Dedifferentiated amniotic fluid mesenchymal stem cell (primary cell): ENCODE measurements around the gene TRMT44.
A peak's percentile ranks its signal among the peaks of the same experiment; 100 is the strongest.
"Not testable (repeated sequence)": the region's sequence is repeated elsewhere in the genome, so short reads cannot be mapped to it uniquely, and the experiment has no call there.

ENCODE experiments used
- DNase-seq: peaks from one replicate; pipeline ENCODE4 v3.0.0-alpha.2; 2016; ENCODE audit errors: extremely low spot score

The TRMT44 gene

DNA sequence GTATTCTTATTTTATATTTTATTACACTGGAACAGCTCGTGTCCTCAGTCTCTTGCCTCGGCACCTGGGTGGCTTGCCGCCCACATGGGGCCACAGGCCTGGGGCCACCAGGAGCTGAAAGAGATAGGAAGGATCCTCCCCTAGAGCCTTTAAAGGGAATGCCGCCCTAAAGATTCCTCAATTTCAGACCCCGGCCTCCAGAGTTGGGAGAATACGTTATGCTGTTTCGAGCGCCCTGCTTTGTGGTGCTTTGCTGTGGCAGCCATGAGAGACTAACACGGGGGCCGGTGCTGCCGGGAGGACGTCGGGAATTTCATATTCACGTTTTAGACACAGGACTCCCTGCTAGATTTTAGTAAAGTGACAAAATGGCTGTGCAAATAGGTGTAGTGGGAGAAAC is 33.3 kb upstream of the TRMT44 start:
- no peak for DNase-seq

DNA sequence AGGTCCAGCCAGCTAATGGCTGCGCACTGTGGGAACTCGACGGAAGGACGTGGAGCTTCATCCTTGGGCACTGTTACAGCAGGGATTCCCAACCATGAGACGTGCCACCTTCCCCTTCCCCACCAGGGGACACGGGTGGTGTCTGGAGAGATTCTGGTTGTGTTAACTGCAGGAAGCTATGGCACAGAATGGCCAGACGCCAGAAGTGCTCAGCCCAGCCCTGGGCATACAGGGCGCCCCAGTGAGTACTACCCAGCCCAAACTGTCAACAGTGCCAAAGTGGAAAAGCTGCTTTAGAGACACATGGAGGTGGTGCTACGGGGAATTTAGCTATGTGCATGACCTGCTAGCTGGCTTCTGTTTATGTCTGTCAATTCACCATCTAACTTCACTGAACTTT is 32.8 kb upstream of the TRMT44 start:
- DNase-seq: no peak

- no peak for DNase-seq
These were observed 31.1 kb upstream of the TRMT44 start for GRCh38 chr4:8409264-8410065.

- DNase-seq: no peak
These were observed 30.4 kb upstream of the TRMT44 start for GRCh38 chr4:8410066-8410625.

GRCh38 chr4:8410641-8411271 is 29.8 kb upstream of the TRMT44 start:
- no peak for DNase-seq

GRCh38 chr4:8411351-8412180 is 29.0 kb upstream of the TRMT44 start:
- no peak for DNase-seq

GRCh38 chr4:8412288-8412687 is 28.3 kb upstream of the TRMT44 start:
- DNase-seq: no peak

DNA sequence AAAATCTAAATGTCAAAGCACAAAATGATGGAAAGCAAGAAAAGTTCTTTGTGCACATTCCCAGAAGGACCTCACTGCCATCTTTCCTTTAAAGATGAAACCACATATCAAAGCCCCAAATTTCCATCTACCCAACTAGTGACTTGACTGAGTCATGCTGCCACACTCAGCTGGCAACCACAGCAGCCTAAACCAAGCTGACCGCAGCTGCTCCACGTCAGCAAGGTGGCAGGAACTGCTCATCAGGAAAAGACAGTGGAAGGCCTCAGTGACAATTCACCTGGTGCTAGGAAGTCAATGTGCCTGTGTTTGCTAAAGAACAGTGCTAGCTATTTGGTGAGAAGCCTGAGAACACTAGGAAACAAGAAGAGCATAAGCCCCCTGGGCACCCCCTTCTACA is 26.2 kb upstream of the TRMT44 start:
- DNase-seq: no peak

- no peak for DNase-seq
These were observed 23.4 kb upstream of the TRMT44 start for GRCh38 chr4:8417071-8417614.

GRCh38 chr4:8419222-8420041 is 21.1 kb upstream of the TRMT44 start:
- DNase-seq: no peak

- DNase-seq: not testable (repeated sequence)
These were observed 20.4 kb upstream of the TRMT44 start for GRCh38 chr4:8420151-8420550.

GRCh38 chr4:8422327-8422726 is 18.2 kb upstream of the TRMT44 start:
- no peak for DNase-seq

DNA sequence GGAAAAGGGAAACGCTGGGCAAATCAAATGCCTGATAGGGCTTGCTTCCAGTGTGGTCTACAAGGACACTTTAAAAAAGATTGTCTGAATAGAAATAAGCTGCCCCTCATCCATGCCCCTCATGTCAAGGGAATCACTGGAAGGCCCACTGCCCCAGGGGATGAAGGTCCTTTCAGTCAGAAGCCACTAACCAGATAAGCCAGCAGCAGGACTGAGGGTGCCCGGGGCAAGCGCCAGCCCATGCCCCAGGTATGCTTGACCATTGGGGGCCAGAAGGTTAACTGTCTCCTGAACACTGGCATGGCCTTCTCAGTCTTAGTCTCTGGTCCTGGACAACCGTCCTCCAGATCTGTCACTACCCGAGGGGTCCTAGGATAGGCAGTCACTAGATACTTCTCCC is 17.8 kb upstream of the TRMT44 start:
- DNase-seq: no peak

DNA sequence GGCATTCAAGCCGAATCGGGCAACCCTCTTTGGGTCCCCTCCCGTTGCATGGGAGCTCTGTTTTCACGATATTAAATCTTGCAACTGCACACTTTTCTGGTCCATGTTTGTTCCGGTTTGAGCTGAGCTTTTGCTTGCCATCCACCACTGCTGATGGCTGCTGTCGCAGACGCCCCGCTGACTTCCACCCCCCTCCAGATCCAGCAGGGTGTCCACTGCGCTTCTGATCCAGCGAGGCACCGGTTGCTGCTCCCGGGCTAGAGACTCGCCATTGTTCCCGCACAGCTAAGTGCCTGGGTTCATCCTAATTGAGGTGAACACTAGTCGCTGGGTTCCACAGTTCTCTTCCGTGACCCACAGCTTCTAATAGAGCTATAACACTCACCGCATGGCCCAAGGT is 13.3 kb upstream of the TRMT44 start:
- no peak for DNase-seq

GRCh38 chr4:8427761-8428287 is 12.8 kb upstream of the TRMT44 start:
- DNase-seq: peak; percentile 31

DNA sequence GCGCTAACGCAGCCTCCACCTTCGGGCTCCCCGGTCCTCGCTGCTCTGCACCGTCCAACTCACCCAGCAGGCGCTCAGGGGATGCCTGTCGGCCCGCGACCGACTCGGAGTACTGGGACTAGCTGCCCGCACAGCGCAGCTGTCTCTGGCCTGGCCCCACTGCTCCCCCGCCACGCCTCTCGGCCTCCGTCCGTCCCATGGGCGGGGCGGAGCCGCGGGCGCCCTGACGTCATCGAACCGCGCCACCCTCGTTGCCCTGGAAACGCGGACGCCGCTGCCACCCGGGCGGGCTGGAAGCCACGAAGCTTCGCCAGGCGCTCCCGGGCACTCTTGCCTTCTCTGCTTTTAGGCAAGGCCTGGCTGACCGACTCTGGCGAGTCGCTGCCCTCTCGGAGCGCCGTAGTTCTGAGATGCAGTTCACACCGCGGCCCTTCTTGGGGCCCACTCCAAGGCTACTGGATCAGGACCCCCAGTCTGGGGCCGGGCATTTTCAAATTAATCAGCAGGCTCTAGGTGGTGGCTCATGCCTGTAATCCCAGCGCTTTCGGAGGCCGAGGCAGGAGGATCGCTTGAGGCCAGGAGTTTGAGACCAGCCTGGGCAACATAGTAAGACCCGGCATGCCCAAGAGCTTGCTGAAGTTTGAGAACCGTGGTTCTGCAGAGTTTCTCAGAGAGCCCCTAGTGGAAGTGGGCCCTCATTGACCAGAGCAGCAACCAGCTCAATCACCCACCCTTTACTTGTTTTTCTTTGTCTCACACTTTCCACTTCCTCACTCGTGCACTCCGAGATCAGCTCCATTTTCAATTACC is 12.1 kb upstream of the TRMT44 start:
- DNase-seq: peak; percentile 77

DNA sequence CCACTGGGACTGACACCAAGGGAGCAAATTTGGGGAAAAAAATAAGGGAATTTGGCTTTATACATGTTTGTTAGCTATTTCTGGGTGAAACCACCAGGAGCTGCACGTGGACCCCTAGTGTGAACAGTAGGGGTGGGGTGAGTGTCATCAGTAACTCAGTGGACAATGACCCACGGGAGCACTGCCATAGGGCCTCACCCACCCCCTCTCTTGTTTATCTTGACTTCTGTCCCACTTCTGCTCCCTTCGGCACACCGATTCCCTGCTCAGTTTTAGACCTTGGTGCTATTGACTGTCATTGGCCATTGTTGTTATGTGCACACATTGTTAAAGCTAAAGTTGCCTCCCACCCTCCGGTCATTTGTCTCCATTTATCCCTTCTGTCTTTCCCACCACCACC is 9.0 kb upstream of the TRMT44 start:
- no peak for DNase-seq

GRCh38 chr4:8433136-8433535 is 7.4 kb upstream of the TRMT44 start:
- DNase-seq: no peak

DNA sequence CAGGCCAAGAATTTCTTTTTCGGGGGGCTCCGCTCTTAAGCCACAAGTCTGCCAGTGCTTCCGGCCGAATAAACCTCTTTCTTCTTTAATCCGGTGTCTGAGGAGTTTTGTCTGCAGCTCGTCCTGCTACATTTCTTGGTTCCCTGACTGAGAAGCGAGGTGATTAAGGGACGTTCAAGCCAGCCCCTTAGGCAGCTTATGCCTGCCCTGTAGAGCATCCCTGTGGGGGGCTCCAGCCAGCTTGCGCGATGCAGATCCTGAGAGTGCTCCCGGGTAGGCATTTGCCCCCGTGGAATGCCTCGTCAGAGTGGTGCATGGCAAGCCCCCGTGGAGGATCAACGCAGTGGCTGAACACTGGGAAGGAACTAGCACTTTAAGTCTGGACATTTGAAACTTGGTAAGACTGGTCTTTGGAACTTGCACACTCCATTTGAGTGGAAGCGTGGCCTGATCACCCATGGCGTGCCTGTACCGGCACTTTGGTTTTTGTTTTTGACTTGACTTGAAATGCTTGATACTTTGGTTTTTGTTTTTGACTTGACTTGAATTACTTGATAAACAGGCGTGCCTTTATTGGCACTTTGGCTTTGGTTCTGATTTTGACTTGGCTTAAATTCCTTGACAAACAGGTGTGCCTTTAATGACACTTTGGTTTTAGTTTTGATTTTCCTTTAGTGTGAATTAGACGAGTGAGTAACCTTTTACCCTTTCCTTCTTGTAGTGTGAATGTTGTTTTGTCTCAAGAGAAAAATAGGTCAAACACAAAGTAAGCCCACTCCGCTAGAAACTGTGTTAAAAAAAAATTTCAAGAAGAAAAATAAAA is 6.1 kb upstream of the TRMT44 start:
- no peak for DNase-seq
